Subcutaneous abdominal adipose tissue (tissue), 5 donors: ENCODE results near the gene PDE3A.

Experiments used
- H3K27ac ChIP-seq: one replicate; pipeline ENCODE4 v1.7.0; 2013; ENCODE audit warnings: low read depth, mild to moderate bottlenecking, inconsistent platforms, low read length, moderate library complexity
- H3K27me3 ChIP-seq, 5 donors: one replicate each; pipeline ENCODE4 v1.7.0; 2013; ENCODE audit warnings: low read length in 5 of 5, inconsistent platforms in 1 of 5; ENCODE audit not compliant: control insufficient read depth in 5 of 5, insufficient read depth in 4 of 5
- H3K36me3 ChIP-seq, 5 donors: one replicate each; pipeline ENCODE4 v1.7.0; 2013; ENCODE audit warnings: low read length in 5 of 5; ENCODE audit not compliant: control insufficient read depth in 5 of 5, insufficient read depth in 5 of 5
- H3K4me1 ChIP-seq, 5 donors: one replicate each; pipeline ENCODE4 v1.7.0; 2013; ENCODE audit warnings: low read length in 5 of 5, mild to moderate bottlenecking in 3 of 5, moderate library complexity in 1 of 5; ENCODE audit not compliant: control insufficient read depth in 5 of 5, insufficient read depth in 5 of 5
- H3K4me3 ChIP-seq, 5 donors: one replicate each; pipeline ENCODE4 v1.7.0; 2013; ENCODE audit warnings: low read length in 5 of 5, low read depth in 1 of 5
- H3K9ac ChIP-seq, 5 donors: one replicate each; pipeline ENCODE4 v1.7.0; 2013; ENCODE audit warnings: low read length in 5 of 5, mild to moderate bottlenecking in 4 of 5, moderate library complexity in 3 of 5
- H3K9me3 ChIP-seq, 5 donors: one replicate each; pipeline ENCODE4 v1.7.0; 2013; ENCODE audit warnings: low read length in 5 of 5; ENCODE audit not compliant: control insufficient read depth in 5 of 5
- donor health status: healthy.
- donor health status: healthy.
- donor health status: healthy.
- donor health status: healthy.
- donor health status: healthy.

The PDE3A gene

GRCh38 chr12:20494851-20495250 is 126.5 kb downstream of the PDE3A start:
- Histone ChIP-seq H3K9me3 (no peaks in the 10 kb centered on the region), H3K27me3 (no peaks in the 10 kb centered on the region), H3K4me3 (no peak overlapping the region), H3K9ac (peak overlapping the region in 1 of 5 donors; percentile 9), H3K27ac (no peak overlapping the region), H3K4me1 (peaks cover 2 to 17% (median 6%) of the 10 kb centered on the region in 5 donors), H3K36me3 (no peaks in the 10 kb centered on the region)

DNA sequence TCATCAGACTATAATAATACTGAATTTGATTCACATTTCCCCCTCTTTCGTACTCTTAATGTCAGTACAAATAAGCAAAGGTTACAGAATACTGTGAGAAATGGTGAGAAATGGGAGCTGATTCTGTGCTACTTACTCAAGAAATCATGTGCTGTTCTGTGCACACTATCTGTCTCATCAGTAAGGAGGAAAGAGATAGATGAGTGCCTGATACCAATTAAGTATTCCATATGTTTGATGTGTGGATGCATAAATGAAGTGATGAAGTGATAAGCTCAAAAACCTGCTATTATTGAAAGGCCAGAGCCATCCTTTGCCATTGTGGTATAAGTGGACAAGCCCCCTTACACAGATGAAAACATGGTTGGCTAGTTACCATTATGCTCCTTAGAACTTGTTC is 127.7 kb downstream of the PDE3A start:
- Histone ChIP-seq H3K9ac (no peak overlapping the region), H3K27ac (no peak overlapping the region), H3K27me3 (no peaks in the 10 kb centered on the region), H3K36me3 (no peaks in the 10 kb centered on the region), H3K4me3 (no peak overlapping the region), H3K9me3 (no peaks in the 10 kb centered on the region), H3K4me1 (peaks cover 0 to 14% (median 3%) of the 10 kb centered on the region in 5 donors)

GRCh38 chr12:20497707-20498106 is 129.4 kb downstream of the PDE3A start:
- Histone ChIP-seq H3K9ac (no peak overlapping the region), H3K4me3 (no peak overlapping the region), H3K36me3 (no peaks in the 10 kb centered on the region), H3K27me3 (no peaks in the 10 kb centered on the region), H3K4me1 (peaks cover 0 to 14% (median 2%) of the 10 kb centered on the region in 5 donors), H3K27ac (no peak overlapping the region), H3K9me3 (no peaks in the 10 kb centered on the region)

DNA sequence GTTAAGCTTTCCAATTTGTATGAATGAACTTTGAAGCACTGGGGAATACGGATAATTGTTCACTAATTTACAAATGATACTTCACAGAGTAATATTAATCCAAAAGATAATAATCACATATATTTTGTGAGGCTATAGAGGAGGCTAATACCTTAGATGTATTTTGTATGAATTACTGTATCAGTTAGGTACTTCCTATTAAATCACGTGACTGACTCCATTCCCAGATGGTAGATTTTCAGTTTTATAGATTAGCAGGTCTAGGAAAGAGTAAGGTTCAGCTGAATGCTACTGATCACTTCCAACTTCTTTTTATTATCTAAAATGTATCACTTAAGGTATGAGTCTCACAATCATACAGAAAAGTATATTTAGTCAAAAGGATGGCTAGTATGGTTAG is 133.6 kb downstream of the PDE3A start:
- no peaks in the 10 kb centered on the region for H3K4me1 ChIP-seq
- no peak overlapping the region for H3K9ac ChIP-seq
- no peaks in the 10 kb centered on the region for H3K9me3 ChIP-seq
- no peaks in the 10 kb centered on the region for H3K36me3 ChIP-seq
- no peak overlapping the region for H3K27ac ChIP-seq
- no peaks in the 10 kb centered on the region for H3K27me3 ChIP-seq
- no peak overlapping the region for H3K4me3 ChIP-seq

GRCh38 chr12:20503858-20504257 is 135.5 kb downstream of the PDE3A start:
- no peak overlapping the region for H3K4me3 ChIP-seq
- no peaks in the 10 kb centered on the region for H3K36me3 ChIP-seq
- no peak overlapping the region for H3K9ac ChIP-seq
- H3K27ac ChIP-seq = no peak overlapping the region
- peaks cover 0 to 11% (median 0%) of the 10 kb centered on the region in 5 donors for H3K4me1 ChIP-seq
- no peaks in the 10 kb centered on the region for H3K27me3 ChIP-seq
- H3K9me3 ChIP-seq = no peaks in the 10 kb centered on the region

- Histone ChIP-seq H3K9me3 (no peaks in the 10 kb centered on the region), H3K27me3 (no peaks in the 10 kb centered on the region), H3K4me1 (peaks cover 0 to 11% (median 0%) of the 10 kb centered on the region in 5 donors), H3K27ac (no peak overlapping the region), H3K36me3 (no peaks in the 10 kb centered on the region), H3K4me3 (no peak overlapping the region), H3K9ac (no peak overlapping the region)
Measured at GRCh38 chr12:20505056-20505455, 136.7 kb downstream of the PDE3A start.

GRCh38 chr12:20507056-20507455 is 138.7 kb downstream of the PDE3A start:
- no peak overlapping the region for H3K9ac ChIP-seq
- peaks cover 0 to 11% (median 0%) of the 10 kb centered on the region in 5 donors for H3K4me1 ChIP-seq
- H3K27ac ChIP-seq = no peak overlapping the region
- no peaks in the 10 kb centered on the region for H3K36me3 ChIP-seq
- no peaks in the 10 kb centered on the region for H3K9me3 ChIP-seq
- H3K4me3 ChIP-seq = no peak overlapping the region
- H3K27me3 ChIP-seq = no peaks in the 10 kb centered on the region

DNA sequence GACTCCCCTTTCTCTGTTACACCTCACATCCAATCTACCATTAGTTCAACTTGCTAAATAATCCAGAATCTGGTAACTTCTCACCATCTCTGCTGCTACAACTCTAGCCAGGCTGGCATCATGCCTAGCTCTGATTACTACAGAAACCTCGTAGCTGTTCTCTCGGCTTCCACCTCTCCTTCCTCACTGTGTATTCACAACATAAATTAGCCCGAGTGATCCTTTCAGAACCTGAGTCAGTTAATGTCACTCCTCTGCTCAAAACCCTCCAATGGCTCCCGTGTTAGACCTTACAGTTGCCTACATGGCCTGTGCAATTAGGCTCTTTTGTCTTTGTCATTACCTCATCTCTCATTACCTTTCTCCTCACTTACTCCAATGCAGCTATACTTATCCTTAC is 139.4 kb downstream of the PDE3A start:
- no peaks in the 10 kb centered on the region for H3K27me3 ChIP-seq
- H3K4me3 ChIP-seq = no peak overlapping the region
- no peaks in the 10 kb centered on the region for H3K9me3 ChIP-seq
- H3K4me1 ChIP-seq = peaks cover 0 to 11% (median 0%) of the 10 kb centered on the region in 5 donors
- H3K9ac ChIP-seq = no peak overlapping the region
- no peak overlapping the region for H3K27ac ChIP-seq
- H3K36me3 ChIP-seq = no peaks in the 10 kb centered on the region

DNA sequence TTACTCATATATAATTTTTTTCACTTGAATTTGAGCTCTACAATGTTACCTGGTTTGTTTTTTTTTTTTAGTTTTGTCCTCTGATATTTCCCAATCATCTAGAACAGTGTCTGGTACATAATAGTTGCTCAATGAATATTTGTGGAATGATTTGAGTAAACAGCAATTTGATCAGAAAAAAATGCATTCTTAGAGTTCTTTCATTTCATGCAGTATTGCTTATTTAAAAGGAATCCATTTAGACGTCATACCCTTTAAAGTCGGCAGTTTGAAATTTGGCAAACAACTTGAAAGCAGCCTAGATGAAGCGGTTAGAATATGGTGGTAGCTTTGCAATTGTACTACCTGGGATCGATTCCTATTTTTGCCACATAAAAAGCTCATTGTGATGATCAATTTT is 140.0 kb downstream of the PDE3A start:
- no peak overlapping the region for H3K9ac ChIP-seq
- no peaks in the 10 kb centered on the region for H3K36me3 ChIP-seq
- peaks cover 0 to 16% (median under 1%) of the 10 kb centered on the region in 5 donors for H3K4me1 ChIP-seq
- no peaks in the 10 kb centered on the region for H3K27me3 ChIP-seq
- H3K4me3 ChIP-seq = no peak overlapping the region
- no peaks in the 10 kb centered on the region for H3K9me3 ChIP-seq
- H3K27ac ChIP-seq = no peak overlapping the region

- Histone ChIP-seq H3K27me3 (no peaks in the 10 kb centered on the region), H3K27ac (no peak overlapping the region), H3K9ac (no peak overlapping the region), H3K4me3 (no peak overlapping the region), H3K36me3 (no peaks in the 10 kb centered on the region), H3K4me1 (peaks cover 0 to 22% (median 2%) of the 10 kb centered on the region in 5 donors), H3K9me3 (no peaks in the 10 kb centered on the region)
Measured at GRCh38 chr12:20508962-20509361, 140.6 kb downstream of the PDE3A start.

GRCh38 chr12:20510811-20511210 is 142.5 kb downstream of the PDE3A start:
- H3K4me1 ChIP-seq = peaks cover 0 to 22% (median 2%) of the 10 kb centered on the region in 5 donors
- H3K4me3 ChIP-seq = no peak overlapping the region
- H3K27ac ChIP-seq = no peak overlapping the region
- no peaks in the 10 kb centered on the region for H3K36me3 ChIP-seq
- no peaks in the 10 kb centered on the region for H3K27me3 ChIP-seq
- H3K9me3 ChIP-seq = no peaks in the 10 kb centered on the region
- no peak overlapping the region for H3K9ac ChIP-seq
